Epidermal melanocyte (primary cell): ENCODE data around the gene NKG7.
"Not testable (repeated sequence)": the region's sequence is repeated elsewhere in the genome, so short reads cannot be mapped to it uniquely, and the experiment has no call there.

ENCODE experiments used
- DNase-seq: peaks from one replicate; pipeline ENCODE4 v3.0.0; 2011; ENCODE audit warnings: low spot score; ENCODE audit not compliant: insufficient read length

Gene NKG7

GRCh38 chr19:51372649-51373504 lies at the start of gene NKG7:
Gene NKG7, minus strand, starts transcription at chr19:51372654. Its CDS starts 119 bp downstream, at chr19:51372535.
- no peak for DNase-seq

GRCh38 chr19:51422053-51422448 lies 49.6 kb upstream of the NKG7 start:
- peak; percentile 44 for DNase-seq

GRCh38 chr19:51421229-51422052 lies 49.0 kb upstream of the NKG7 start:
- DNase-seq = no peak

- DNase-seq = not testable (repeated sequence)
These were observed 48.1 kb upstream of the NKG7 start for GRCh38 chr19:51420511-51420910.

GRCh38 chr19:51418707-51419106 lies 46.3 kb upstream of the NKG7 start:
- DNase-seq = no peak

GRCh38 chr19:51417810-51418157 lies 45.3 kb upstream of the NKG7 start:
- no peak for DNase-seq

GRCh38 chr19:51417107-51417809 lies 44.8 kb upstream of the NKG7 start, which contains the start of gene SIGLEC10:
Gene SIGLEC10, minus strand, starts transcription at chr19:51417642. Its CDS starts 61 bp downstream, at chr19:51417581.
- no peak for DNase-seq

- DNase-seq = not testable (repeated sequence)
These were observed 44.0 kb upstream of the NKG7 start for GRCh38 chr19:51416422-51416821.

GRCh38 chr19:51415187-51415586 lies 42.7 kb upstream of the NKG7 start:
- no peak for DNase-seq

- no peak for DNase-seq
These were observed 38.7 kb upstream of the NKG7 start for GRCh38 chr19:51410950-51411748.

GRCh38 chr19:51407511-51408131 lies 35.2 kb upstream of the NKG7 start:
- no peak for DNase-seq

GRCh38 chr19:51402117-51402516 lies 29.7 kb upstream of the NKG7 start:
- no peak for DNase-seq

GRCh38 chr19:51399936-51400335 lies 27.5 kb upstream of the NKG7 start:
- DNase-seq = not testable (repeated sequence)

- no peak for DNase-seq
These were observed 26.8 kb upstream of the NKG7 start for GRCh38 chr19:51399231-51399630.

GRCh38 chr19:51398096-51398704 lies 25.7 kb upstream of the NKG7 start:
- DNase-seq = peak; percentile 51

- DNase-seq = not testable (repeated sequence)
These were observed 25.0 kb upstream of the NKG7 start for GRCh38 chr19:51397453-51397852.

GRCh38 chr19:51396175-51396574 lies 23.7 kb upstream of the NKG7 start:
- DNase-seq = no peak

- DNase-seq = peak; percentile 99
These were observed 21.8 kb upstream of the NKG7 start for GRCh38 chr19:51394050-51394836.

GRCh38 chr19:51392701-51393100 lies 20.2 kb upstream of the NKG7 start:
- no peak for DNase-seq
